ENCODE measurements around the gene STRAP.
A peak's percentile ranks its signal among the peaks of the same experiment; 100 is the strongest.

STRAP gene, protein sequence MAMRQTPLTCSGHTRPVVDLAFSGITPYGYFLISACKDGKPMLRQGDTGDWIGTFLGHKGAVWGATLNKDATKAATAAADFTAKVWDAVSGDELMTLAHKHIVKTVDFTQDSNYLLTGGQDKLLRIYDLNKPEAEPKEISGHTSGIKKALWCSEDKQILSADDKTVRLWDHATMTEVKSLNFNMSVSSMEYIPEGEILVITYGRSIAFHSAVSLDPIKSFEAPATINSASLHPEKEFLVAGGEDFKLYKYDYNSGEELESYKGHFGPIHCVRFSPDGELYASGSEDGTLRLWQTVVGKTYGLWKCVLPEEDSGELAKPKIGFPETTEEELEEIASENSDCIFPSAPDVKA

DNA sequence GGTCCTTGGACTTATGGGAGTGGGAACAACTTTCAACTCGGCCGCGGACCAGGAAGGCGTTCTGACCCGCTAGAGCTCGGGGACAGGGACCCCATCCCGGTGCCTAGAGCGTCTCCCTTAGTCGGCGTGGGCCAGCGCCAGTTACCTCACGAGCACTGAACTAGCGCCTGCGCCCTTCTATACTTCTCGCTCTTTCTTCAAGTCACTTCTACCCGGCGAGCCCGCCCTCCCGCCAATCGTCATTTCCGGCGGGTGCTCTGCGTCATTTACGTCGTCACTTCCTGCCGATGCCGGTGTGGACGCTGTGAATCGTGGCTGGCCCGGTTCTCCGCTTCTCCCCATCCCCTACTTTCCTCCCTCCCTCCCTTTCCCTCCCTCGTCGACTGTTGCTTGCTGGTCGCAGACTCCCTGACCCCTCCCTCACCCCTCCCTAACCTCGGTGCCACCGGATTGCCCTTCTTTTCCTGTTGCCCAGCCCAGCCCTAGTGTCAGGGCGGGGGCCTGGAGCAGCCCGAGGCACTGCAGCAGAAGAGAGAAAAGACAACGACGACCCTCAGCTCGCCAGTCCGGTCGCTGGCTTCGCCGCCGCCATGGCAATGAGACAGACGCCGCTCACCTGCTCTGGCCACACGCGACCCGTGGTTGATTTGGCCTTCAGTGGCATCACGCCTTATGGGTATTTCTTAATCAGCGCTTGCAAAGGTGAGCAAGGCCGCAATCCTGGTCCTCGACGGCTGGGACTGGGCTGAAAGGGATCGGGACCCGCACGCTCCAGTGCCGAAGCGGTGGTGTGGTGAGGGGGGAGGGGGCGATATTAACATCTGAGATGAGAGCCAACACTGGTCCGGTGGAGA lies at the start of gene STRAP:
Gene STRAP, plus strand, starts transcription at position 270 of the 854 bp plus-strand sequence. Its CDS starts 321 bp downstream, at position 591.
- peak; percentile 86 for DNase-seq (ENCODE audit: low spot score)

DNA sequence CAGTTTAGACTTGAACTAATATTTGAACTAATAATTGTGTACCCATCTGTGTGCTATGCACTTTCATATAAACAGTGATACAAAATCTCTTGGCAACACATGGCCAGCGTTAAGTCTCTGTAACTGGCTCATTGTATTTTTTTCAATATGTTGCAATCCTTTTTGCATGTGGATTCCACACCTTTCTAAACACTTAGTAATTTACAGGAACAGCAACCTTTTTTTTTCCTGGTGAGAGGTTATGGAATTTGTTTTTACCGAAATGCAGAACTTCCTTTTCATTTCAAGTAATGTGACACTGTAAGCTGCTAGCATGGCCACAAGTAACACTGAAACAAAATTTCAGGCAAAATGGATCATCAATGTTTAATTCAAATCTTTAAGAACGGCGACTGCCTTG lies 47.6 kb upstream of the STRAP start:
- DNase-seq (ENCODE audit: low spot score) = no peak

DNA sequence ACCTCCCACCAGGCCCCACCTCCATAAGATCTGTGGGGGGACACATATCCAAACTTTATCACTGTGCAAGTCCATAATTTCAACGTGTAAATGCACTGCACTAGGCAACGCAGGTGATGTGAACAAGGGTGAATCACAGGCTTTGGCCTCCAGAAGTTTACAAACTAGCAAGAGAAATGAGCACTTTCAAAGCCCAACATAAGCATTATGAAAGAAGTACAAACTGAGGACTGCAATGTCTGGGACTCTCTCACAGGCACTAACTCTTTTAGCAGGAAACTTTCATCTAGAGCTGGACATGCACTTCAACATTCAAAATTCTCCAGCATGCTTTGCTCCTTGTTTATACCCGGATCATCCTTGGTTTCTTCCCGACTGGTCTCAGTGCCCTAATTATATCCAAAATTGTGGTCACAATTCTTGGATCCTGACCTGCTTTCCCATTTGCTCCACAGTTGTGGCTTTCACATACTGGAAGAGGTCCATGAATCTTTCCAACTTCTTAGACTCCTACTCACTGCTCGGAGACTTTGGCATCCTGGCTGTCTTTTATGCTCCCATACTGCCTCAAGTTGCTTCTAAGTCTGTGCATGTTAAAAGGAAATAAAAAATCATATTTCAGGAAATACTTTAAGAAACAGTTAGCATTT lies 44.9 kb upstream of the STRAP start:
- DNase-seq (ENCODE audit: low spot score) = peak; percentile 12

DNA sequence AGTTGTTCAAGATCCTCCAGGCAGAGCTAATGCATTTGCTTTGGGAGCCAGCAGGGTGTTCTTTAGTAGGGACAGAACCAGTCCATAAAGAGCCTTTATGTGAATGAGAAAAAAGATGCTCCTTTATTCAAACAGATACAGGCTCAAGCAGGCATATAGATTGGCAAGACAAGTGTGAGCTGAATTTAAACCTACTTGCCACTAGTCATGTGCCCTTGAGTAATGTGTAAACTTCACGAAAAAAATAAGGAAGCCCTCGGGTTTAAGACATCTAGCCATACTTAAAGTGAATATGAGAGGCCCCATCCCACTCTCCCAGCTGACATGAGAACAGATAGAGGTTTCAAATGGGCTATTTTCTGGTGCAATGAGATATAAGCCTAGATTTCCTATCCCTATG lies 43.1 kb upstream of the STRAP start:
- DNase-seq (ENCODE audit: low spot score) = no peak

DNA sequence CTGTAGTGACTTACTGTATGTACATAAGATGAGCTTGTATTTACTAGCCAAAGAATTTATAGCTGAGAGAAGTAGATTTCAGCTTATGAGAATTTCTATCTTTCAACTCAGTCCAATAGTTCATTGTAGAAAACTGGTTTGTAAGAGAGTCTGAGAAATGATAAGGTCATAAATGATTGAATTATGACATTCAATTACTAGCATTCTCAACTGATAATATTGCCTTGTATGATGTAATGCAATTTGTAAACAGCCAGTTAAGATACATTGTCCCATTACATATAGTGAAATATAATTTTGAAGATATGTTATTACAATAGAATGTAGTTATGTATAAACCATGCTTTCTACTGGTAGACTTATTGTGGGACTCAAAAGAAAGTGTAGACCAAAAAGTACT lies 42.5 kb upstream of the STRAP start:
- no peak for DNase-seq (ENCODE audit: low spot score)

DNA sequence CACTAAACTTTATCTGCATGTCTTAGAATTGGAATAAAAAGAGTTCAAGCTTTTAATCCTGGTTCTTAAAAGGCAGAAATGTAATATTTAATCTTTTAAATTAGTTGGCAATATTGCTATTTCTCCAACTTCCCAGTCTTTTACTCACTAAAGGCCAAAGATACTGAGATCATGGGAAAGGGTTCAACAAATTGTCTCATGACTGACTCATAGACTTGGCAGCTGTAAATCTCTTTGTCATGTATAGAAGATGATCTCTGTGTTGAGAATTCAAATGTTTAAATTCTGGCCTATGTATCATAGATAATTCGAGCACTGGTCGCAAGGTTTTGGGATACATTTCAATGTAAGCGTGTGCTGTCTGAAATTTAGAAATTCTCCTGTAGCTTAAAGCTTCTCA lies 40.1 kb upstream of the STRAP start:
- DNase-seq (ENCODE audit: low spot score) = no peak

DNA sequence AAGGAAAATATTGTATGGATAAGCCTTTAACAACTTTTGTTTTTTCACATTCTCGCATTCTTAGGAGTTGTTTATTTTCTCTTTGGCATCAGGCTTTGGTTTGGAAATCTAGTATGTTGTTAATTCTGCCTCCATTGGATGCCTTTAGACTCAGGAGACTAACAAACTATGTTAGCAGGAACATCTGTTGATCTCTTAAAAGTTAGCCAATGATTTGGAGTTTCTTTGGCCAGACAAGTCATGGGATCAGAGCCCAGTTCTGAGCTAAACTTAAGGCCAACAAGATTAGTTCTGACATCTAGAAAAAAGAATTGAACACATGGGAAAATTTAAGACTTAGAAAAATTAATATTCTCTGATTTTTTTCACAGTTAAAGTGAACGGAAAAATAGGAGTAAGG lies 35.3 kb upstream of the STRAP start:
- no peak for DNase-seq (ENCODE audit: low spot score)

DNA sequence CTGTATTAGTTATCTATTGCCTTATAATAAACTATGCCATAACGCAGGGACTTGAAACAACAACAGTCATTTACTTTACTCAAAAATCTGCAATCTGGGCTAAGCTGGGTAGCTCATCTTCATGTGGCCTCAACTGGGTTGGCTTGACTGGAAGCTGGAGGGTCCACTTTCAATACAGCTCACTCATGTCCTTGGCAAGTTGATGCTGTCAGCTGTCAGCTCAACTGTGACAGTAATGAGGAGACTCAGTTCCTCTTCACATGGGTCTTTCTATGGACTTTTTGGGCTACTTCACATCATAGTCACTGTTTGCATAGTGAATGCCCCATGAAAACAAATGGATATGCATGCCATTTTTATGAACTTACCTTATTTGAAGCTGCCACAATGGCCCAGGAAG lies 33.6 kb upstream of the STRAP start:
- DNase-seq (ENCODE audit: low spot score) = no peak

DNA sequence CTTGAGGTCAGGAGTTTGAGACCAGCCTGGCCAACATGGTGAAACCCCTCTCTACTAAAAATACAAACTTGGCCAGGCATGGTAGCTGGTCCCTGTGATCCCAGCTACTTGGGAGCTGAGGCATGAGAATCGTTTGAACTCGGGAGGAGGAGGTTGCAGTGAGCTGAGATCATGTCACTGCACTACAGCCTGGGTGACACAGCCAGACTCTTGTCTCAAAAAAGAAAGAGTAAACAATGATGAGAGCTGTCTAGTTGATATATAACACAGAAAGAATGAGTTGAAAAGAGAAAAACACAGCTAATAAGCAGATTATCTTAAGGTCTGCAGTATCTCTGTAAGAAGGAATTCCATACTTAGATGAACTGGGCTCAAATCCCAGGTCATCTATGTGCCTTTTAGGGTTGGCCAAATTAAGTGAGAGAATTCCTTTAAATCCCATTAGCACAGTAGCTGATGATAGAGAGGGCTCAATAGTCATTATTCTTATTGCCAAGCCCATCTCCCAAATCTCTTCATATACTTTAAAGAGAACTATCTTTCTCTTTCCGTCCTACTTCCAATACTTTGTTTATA lies 31.1 kb upstream of the STRAP start:
- no peak for DNase-seq (ENCODE audit: low spot score)

DNA sequence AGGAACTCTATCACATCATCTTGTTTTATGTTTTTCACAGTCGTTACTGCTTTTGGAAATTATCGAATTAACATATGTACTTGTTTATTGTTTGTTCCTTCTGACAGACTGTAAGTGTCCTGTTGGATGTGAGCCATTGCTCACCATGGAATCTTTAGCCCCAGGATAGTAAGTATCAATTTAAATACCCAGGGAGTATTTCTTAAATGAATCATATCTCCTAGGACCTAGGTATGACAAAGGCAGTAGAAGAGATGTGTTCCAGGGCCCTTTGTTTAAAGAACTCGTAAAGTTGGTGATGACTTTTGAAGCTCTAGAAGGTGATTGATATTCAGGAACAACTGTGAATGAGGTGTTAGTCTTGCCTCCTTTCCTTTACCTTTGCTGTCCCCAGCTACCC lies 30.3 kb upstream of the STRAP start:
- DNase-seq (ENCODE audit: low spot score) = no peak

DNA sequence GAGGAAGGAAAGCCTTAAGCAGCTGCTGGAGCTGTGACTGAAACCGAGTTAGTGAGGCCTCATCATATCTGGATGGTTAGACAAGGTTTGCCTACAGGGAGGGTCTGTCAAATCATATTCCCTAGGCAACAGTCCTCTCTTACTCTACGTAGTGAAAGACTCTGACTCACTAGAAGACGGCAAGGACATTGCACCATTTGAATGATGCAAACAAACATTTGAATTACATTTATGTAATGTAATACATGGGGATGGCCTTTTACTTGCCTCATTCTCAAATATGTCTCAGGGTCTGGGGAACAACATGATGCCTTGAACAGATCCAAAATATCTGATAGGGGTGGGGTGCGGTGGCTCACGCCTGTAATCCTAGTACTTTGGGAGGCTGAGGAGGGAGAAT lies 29.8 kb upstream of the STRAP start:
- no peak for DNase-seq (ENCODE audit: low spot score)

DNA sequence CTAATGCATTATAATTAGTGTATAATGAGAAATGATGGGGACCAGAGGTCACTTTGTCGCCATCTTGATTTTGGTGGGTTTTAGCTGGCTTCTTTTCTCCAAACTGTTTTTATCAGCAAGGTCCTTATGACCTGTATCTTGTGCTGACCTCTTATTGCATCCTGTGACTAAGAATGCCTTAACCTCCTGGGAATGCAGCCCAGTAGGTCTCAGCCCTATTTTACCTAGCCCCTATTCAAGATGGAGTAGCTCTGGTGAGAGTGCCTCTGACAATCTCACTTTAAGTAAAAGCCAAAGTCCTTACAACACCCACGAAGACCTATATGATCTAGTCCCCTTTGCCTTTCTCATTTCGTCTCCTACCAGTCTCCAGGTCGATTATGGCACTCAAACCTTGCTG lies 28.3 kb upstream of the STRAP start:
- DNase-seq (ENCODE audit: low spot score) = no peak

DNA sequence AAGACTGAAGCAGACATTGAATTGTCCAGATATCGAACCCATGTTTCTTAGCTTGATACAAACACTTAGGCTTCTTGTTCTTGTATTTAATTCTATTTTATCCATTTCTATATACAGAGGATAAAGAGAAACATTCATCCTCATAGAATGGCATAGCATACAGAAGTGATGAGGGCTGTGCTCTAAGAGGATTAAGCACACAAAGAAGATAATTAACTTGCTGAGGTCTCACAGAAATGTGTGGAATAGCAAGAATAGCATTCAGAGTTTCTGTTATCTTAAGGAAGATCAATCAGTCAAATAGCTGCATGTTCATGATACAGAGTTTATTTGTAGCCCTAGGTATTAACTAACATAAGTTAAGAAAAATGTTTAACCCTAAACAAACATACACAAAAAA lies 27.3 kb upstream of the STRAP start:
- no peak for DNase-seq (ENCODE audit: low spot score)

DNA sequence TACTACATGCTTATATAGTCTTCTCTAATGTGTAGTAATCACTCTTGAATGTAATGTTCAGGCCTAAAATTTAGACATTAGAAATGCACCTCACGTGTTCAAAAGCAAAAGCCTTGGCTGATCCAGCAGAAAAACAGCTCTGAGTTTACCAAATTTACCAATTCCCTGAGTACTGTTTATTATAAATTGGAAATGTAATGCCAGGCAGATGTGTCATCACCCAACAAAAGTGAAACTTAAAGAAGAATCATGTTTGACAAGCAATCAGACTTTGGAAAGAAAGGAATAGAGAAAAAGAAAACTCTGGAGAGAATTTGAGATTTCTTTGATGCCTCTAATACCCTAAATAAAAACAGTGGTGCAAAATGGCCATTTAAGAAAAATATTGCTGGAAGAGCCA lies 26.5 kb upstream of the STRAP start:
- DNase-seq (ENCODE audit: low spot score) = no peak

DNA sequence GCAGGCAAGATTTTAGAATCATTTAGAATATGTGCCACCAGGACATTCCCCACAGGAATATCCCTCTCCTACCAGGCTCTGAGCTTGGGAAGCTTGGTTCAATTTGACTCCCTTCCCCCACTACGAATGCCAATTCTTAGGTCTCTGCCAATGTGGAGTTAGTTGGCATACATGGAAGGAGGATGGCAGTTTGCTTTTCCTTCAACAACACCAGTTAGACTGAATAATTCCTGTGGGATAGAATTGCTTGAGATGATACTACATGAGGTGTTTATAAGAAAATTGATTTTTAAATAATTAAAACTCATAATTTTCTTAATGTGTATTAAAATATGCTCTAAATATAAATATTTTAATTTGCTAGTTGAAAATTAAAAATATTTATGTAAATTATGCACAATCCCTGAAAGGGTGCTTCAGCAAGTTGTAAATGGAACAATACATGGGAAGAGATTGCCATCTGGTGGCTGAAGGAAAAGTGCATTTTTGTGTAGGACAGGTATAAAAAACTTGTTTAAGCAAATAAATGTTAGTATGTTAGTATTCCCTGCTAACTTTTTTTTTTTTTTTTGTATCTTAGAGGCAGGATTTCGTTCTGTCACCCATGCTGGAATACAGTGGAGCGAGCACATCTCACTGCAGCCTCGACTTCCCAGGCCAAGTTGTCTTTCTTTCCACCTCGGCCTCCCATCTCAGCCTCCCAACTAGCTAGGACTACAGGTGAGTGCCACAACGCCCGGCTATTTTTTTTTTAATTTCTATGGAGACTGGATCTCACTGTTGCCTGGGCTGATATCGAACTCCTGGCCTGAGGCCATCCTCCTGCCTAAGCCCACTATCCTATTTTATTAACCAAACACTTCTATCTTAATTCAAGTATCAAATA lies 25.8 kb upstream of the STRAP start:
- no peak for DNase-seq (ENCODE audit: low spot score)

DNA sequence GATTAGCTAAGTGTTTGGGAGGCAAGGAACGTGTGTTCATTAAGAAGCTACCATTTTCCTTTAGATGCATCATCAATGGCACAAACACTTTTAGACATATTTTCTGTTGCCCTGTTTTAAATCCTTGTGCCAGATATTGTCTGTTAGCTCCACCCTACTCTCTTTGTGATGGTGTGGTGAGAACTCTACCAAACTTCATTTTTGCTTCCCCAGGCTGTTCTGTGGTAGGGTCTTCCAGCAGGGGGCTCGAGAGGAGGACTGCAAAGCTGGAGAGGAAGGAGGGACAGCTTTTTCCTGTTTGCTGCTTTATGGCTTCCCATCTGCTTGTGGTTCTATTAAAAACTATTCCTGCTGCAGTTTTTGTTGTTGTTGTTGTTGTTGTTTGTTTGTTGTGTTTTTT lies 23.8 kb upstream of the STRAP start:
- no peak for DNase-seq (ENCODE audit: low spot score)

DNA sequence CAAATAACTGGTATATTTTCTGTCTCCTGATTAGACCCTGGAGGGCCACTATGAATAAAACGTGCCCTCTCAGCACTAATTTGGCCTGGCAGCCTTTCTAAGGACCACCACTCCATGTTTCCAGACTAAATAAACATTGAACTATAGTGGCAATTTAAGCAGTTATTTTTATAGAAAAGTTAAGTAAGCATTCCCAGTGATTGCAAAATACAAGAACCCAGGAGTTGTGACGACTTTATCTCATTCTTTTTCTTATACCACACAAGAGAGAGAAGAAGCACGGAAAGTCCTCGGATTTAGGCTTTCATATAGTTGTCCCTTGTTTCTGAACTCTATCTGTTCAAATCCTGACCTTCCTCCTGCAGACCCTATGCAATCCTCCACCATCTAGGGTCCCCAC lies 23.1 kb upstream of the STRAP start:
- DNase-seq (ENCODE audit: low spot score) = no peak

DNA sequence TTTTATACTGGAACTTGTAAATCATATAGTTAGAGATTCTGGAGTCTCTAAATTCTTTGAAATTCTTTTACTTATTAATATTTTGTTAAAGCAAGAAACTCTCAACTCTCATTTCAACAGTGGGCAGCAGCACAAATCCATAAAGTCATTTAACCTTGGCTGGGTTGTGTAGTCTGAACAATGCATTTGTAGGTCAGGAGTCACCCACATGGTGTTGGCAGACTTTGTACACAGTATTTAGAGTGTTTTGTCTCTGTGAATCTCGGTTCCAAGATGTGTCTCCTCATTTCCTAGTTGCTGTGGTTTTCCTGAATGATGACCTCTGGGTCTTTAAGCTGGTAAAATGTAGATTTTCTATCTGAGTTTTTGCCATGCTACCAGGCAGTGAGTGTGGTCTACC lies 20.8 kb upstream of the STRAP start:
- no peak for DNase-seq (ENCODE audit: low spot score)

DNA sequence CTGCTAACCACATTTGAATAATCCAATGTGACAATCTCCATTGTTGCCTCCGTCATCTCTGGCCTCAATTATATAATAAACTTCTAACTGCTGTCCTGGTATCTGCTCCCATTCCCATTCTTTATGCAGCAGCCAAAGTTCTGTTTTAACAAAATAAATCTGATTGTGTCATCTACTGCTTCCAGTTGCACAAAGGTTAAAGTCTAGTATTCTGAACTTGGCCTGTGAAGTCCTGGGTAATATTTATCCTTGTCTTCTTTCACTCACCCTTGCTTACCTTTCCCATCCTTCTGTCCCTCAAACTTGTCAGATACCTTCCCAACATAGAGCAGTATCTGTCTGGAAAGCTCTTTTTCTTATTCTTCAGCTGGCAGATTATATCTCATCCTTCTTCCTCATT lies 19.3 kb upstream of the STRAP start:
- DNase-seq (ENCODE audit: low spot score) = no peak

DNA sequence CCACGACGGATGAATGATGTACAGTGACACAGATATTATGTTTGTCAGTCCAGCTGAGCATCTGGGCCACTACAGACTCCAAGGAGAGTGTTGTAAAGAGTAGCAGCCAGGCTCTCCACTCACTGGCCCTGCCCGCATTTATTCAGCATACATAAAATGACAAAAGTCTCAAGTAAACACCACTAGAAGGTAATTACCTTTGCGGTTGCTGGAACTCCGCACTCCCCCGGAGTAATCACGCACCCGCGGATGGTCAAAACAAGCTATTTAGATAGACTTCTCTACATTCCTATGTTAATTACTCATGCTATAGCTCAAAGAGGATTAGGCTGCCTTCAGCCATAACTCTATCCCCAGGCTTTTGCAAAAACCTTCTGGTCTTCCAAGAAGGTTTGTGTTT lies 18.8 kb upstream of the STRAP start:
- DNase-seq (ENCODE audit: low spot score) = no peak

DNA sequence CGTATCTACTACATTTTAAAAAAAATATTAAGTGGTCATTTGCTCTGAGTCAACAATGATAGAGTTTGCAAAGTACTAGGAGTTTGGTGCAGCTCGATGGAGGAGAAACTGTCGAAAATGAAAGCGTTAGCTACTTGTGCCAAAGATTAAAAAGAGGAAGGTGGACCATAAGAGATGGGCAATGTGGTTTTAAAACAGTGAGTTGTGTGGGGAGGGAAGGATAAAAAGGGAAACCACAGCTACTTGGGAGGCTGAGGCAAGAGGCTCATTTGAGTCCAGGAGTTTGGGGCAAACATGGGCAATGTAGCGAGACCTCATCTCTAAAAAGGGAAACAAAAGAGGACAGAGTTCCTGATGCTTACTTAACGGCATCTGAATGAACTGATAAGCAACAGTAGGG lies 18.2 kb upstream of the STRAP start:
- DNase-seq (ENCODE audit: low spot score) = no peak

DNA sequence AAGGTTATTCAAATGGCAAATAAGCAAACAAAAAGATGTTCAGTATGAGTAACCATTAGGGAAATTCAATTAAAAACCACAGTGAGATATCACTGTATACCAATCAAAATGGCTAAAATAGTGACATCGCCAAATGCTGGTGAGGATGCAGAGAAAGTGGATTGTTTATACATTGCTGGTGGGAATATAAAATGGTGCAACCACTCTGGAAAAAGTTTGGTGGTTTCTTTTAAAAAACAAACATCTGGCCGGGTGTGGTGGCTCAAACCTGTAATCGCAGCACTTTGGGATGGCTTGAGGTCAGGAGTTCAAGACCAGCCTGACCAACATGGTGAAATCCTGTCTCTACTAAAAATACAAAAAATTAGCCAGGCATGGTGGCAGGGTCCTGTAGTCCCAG lies 14.0 kb upstream of the STRAP start:
- DNase-seq (ENCODE audit: low spot score) = no peak
